Right lobe of liver (tissue), 4 donors: ENCODE measurements around the gene ZMYM4.

Source experiments
- CTCF ChIP-seq, 4 donors: fragments of 200-600 bp in 3 of 4; fragments of 450-650 bp in 1 of 4; IDR thresholded peaks; one replicate each; pipeline versions ENCODE4 v1.5.1 to v1.8.0; 2016 to 2022; ENCODE audit warnings: antibody characterized with exemption in 4 of 4, mild to moderate bottlenecking in 2 of 4
- POLR2A ChIP-seq: fragments of 450-650 bp; IDR thresholded peaks from one replicate; pipeline ENCODE4 v1.6.1; 2017; ENCODE audit warnings: antibody characterized with exemption, mild to moderate bottlenecking
- donor health status: DM: no; HTN: no; CAD: no.
- donor health status: DM: no; HTN: no; CAD: no.
- donor health status: DM: no; HTN: yes; CAD: no.

GRCh38 chr1:35259561-35259960 is 8.9 kb upstream of the ZMYM4 start:
- no peak for TF ChIP-seq CTCF (IDR thresholded peaks at IDR 0.05)
- no peak for TF ChIP-seq POLR2A
